SIG-M5 treated with dmso at 0.1 percent for 504 hours (cell line): ENCODE measurements around the gene GRB7.
"Not testable (repeated sequence)": the region's sequence is repeated elsewhere in the genome, so short reads cannot be mapped to it uniquely, and the experiment has no call there.

ENCODE experiments used
- DNase-seq: peaks from one replicate; lab custom pipeline; 2025; ENCODE audit not compliant: unreplicated experiment; lab: John Stamatoyannopoulos, UW

The GRB7 gene

DNA sequence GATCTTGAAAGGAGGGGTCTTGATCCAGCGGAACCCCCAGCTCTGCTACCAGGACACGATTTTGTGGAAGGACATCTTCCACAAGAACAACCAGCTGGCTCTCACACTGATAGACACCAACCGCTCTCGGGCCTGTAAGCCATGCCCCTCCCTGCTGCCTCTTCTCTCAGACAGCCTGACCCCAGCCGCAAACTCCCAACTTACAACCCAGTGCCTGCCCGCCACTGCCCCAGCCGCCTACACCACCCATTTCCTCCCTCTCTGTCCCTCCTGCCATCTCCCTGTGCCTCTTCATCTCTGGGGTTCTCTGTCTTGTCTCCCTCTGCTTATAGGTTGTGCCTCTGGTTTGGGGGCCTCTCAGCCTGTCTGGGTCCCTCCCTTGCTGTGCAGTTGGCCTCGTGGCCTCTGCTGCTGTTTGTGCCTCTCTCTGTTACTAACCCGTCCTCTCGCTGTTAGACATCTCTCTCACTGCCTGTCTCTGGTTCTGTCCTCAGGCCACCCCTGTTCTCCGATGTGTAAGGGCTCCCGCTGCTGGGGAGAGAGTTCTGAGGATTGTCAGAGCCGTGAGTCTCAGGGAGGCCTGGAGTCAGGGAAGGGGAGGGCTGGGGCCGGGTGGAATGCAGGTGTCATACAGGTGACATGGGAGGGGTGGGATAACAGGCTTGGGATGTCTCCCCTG, 28.3 kb upstream of the GRB7 start:
- no peak for DNase-seq

DNA sequence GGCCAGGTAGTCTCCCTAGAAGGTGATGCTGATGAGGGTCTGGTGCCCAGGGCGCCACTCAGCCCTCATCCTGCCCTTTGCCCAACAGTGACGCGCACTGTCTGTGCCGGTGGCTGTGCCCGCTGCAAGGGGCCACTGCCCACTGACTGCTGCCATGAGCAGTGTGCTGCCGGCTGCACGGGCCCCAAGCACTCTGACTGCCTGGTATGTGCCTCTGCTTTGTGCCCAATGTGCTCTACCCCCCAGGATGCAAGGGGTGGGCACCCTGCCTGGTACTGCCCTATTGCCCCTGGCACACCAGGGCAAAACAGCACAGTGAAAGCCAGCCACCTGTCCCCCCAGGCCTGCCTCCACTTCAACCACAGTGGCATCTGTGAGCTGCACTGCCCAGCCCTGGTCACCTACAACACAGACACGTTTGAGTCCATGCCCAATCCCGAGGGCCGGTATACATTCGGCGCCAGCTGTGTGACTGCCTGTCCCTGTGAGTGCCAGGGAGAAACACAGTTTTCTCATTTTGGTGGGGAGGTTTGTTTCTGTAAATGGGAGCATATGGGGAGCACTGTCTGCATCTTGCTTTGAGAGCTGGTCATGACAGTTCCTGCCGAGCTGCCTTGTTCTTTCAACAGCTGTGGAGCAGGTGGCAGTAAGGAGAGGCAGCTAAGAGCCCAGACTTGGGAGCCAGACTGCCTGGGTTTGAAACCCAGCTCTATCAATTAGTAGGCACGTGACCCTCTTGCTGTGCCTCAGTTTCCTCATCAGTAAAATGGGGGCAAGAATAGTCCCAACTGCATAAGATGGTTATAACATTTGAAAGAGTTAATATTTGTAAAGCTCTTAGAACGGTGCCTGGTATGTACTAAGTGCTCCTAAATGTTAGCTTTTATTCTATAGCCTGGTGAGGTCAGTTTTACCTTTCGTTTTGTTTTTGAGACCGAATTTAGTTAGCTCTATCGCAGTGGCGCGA, 27.5 kb upstream of the GRB7 start:
- DNase-seq: no peak

DNA sequence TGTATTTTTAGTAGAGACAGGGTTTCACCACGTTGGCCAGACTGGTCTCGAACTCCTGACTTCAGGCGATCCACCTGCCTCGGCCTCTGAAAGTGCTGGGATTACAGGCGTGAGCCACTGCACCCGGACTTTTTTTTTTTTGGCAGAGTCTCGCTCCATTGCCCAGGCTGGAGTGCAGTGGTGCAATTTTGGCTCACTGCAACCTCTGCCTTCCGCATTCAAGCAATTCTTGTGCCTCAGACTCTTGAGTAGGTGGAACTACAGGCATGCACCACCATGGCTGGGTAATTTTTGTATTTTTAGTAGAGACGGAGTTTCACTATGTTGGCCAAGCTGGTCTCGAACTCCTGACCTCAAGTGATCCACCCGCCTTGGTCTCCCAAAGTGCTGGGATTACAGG, 26.7 kb upstream of the GRB7 start:
- DNase-seq: not testable (repeated sequence)

DNA sequence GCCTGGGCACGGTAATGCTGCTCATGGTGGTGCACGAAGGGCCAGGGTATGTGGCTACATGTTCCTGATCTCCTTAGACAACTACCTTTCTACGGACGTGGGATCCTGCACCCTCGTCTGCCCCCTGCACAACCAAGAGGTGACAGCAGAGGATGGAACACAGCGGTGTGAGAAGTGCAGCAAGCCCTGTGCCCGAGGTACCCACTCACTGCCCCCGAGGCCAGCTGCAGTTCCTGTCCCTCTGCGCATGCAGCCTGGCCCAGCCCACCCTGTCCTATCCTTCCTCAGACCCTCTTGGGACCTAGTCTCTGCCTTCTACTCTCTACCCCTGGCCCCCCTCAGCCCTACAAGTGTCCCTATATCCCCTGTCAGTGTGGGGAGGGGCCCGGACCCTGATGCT, 25.9 kb upstream of the GRB7 start:
- no peak for DNase-seq

DNA sequence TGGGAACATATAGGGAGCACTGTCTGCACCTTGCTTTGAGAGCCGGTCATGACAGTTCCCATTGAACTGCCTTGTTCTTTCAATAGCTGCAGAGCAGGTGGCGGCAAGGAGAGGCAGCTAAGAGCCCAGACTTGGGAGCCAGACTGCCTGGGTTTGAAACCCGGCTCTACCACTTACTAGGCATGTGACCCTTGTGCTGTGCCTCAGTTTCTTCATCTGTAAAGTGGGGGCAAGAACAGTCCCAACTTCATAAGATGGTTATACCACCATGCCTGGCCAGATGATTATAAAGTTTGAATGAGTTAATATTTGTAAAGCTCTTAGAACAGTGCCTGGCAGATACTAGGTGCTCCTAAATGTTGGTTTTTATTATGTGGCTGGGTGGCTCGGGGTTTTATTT, 23.5 kb upstream of the GRB7 start:
- DNase-seq: no peak

DNA sequence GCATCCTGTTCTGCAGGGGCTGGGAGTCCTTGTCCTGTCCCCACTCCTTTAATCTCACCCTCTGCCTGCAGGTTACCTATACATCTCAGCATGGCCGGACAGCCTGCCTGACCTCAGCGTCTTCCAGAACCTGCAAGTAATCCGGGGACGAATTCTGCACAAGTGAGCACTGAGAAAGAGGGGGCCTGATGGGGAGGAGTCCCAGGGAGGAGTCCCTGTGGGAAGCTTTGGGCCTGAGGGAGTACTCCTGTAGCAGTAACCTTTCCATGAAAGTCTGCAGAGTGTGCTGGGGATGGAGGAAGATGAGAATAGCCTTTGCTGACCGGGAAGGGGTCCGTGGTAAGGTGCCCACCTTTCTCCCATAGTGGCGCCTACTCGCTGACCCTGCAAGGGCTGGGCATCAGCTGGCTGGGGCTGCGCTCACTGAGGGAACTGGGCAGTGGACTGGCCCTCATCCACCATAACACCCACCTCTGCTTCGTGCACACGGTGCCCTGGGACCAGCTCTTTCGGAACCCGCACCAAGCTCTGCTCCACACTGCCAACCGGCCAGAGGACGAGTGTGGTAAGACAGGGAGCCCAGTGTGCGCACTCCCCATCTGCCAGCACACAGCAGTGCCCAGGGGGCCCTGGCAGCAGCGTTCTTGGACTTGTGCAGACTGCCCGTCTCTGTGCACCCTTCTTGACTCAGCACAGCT, 22.2 kb upstream of the GRB7 start:
- no peak for DNase-seq

DNA sequence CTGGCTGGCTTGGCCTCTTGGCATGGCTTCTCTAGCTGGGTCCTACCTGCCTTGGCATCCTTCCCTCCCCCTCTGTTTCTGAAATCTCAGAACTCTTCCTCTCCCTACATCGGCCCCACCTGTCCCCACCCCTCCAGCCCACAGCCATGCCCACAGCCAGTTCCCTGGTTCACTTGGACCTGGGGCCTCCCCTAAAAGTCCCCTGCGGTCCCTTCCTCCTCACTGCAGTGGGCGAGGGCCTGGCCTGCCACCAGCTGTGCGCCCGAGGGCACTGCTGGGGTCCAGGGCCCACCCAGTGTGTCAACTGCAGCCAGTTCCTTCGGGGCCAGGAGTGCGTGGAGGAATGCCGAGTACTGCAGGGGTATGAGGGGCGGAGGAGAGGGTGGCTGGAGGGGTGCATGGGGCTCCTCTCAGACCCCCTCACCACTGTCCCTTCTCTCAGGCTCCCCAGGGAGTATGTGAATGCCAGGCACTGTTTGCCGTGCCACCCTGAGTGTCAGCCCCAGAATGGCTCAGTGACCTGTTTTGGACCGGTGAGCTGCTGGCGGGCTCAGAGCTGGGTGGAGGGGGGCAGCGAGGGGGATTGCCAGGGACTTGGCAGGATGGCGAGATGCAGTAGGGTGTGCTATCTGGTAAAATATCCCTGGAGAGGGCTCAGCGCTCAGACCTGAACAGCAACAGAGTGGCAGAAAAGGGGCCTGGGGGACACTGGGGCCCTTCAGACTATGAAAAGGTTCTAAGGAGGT, 21.5 kb upstream of the GRB7 start:
- DNase-seq: no peak

DNA sequence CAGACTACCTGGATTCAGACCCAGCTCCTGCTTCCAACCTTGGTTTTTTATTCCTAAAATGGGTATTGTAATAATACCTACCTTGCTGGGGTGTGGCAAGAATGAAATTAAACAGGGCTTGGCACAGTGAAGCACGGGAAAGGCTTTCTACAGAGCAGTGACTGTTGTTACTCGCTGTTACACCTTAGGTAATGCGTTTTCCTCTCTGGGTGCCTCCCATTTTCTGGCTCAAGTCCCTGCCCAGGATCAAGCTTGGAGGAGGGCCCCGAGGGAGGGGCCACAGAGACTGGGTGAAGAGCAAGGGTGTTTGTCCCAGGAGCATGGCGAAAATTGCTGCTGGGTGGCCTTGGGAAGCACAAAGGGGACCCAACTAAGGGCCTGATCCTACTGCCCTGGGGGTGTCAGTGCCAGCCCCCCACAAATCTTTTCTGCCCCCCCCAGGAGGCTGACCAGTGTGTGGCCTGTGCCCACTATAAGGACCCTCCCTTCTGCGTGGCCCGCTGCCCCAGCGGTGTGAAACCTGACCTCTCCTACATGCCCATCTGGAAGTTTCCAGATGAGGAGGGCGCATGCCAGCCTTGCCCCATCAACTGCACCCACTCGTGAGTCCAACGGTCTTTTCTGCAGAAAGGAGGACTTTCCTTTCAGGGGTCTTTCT, 20.7 kb upstream of the GRB7 start:
- DNase-seq: no peak

DNA sequence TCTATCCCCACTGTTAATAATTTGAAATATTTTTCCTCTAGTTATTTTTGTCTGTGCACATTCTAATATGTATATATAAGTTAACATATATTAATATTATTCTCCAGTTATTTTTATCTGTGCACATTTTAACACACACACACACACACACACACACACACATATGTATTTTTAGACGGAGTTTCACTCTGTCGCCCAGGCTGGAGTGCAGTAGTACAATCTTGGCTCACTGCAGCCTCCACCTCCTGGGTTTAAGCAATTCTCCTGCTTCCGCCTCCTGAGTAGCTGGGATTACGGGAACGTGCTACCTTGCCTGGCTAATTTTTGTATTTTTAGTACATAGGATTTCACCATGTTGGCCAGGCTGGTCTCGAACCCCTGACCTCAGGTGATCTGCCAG, 20.1 kb upstream of the GRB7 start:
- DNase-seq: no peak

DNA sequence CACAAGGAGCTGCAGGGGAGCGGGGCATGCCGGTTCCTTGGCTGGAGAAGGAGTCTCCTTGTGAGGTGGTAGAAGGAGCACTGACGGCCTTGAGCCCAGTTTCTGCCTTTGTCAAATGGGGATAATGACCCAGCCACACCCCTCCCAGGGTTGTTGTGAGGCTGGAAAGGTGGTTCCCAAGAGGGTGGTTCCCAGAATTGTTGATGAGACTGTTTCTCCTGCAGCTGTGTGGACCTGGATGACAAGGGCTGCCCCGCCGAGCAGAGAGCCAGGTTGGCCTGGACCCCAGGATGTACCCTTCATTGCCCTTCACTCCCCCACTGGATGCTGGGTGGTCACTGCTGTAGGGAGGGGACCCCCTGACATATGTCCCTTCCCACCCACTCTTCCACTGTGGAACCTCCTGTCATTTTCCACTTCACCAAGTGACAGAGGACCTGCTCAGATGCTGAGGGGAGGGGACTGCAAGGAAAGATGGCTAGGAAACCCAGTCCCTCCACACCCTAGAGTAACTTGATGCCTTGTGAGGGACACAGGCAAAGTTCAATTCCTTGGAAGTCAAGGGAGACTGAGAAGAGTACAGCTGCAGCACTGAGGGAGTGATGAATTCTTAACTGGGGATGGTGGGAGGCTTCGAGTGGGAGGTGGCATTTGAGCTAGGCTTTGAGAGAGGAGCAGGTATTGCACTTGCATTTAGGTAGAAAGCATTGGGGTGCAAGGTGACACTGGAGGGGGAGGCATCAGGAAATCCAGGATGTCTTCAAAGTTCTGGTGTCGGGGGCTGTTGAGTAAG, 18.0 kb upstream of the GRB7 start:
- no peak for DNase-seq

DNA sequence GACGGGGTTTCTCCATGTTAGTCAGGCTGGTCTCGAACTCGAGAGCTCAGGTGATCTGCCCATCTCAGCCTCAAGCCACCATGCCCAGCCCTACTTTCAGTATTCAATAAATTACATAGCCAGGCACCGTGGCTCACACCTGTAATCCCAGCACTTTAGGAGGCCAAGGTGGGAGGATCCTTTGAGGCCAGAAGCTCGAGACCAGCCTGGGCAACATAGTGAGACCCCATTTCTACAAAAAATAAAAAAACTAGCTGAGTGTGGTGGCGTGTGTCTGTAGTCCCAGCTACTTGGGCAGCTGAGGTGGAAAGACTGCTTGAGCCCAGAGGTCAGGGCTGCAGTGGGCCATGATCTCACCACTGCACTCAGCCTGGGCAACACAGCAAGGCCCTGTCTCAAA, 15.6 kb upstream of the GRB7 start:
- no peak for DNase-seq

DNA sequence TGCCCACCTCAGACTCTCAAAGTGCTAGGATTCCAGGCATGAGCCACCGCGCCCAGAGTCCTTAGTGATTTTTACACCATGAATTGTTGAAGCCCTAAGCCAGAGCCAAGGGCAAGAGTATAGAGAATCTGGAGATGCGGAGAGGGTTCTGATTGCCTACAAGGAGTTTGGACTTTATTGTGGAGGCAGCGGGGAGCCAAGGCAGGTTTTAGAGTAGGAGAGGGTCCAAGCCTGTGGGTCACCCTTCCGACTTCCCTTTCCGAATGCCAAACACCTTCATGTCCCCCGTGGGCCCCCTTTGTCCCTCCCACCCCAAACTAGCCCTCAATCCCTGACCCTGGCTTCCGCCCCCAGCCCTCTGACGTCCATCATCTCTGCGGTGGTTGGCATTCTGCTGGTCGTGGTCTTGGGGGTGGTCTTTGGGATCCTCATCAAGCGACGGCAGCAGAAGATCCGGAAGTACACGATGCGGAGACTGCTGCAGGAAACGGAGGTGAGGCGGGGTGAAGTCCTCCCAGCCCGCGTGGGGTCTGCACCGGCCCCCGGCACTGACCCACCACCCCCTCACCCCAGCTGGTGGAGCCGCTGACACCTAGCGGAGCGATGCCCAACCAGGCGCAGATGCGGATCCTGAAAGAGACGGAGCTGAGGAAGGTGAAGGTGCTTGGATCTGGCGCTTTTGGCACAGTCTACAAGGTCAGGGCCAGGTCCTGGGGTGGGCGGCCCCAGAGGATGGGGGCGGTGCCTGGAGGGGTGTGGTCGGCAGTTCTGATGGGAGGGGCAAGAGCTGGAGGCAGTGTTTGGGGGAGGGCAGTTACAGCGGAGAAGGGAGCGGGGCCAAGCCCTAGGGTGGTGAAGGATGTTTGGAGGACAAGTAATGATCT, 14.5 kb upstream of the GRB7 start:
- DNase-seq: no peak

DNA sequence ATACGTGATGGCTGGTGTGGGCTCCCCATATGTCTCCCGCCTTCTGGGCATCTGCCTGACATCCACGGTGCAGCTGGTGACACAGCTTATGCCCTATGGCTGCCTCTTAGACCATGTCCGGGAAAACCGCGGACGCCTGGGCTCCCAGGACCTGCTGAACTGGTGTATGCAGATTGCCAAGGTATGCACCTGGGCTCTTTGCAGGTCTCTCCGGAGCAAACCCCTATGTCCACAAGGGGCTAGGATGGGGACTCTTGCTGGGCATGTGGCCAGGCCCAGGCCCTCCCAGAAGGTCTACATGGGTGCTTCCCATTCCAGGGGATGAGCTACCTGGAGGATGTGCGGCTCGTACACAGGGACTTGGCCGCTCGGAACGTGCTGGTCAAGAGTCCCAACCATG, 13.0 kb upstream of the GRB7 start:
- DNase-seq: no peak

DNA sequence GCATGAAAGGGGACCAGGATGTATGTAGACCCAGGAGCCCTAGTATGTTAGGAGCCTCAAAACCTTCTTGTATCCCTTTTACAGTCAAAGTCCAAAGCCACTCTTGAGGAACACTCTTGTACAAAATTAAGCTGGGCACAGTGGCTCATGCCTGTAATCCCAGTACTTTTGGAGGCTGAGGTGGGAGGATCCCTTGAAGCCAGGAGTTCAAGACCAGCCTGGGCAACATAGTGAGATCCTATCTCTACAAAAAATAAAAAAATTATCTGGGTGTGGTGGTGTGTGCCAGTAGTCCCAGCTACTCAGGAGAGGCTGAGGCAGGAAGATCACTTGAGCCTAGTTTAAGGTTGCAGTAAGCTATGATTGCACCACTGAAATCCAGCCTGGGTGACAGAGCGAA, 11.8 kb upstream of the GRB7 start:
- DNase-seq: not testable (repeated sequence)

DNA sequence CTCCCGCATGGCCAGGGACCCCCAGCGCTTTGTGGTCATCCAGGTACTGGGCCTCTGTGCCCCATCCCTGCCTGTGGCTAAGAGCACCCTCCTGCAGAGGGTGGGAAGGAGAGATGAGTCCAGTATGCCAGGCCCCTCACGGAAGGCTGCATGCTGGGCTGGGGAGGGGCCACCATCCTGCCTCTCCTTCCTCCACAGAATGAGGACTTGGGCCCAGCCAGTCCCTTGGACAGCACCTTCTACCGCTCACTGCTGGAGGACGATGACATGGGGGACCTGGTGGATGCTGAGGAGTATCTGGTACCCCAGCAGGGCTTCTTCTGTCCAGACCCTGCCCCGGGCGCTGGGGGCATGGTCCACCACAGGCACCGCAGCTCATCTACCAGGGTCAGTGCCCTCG, 11.1 kb upstream of the GRB7 start:
- no peak for DNase-seq

DNA sequence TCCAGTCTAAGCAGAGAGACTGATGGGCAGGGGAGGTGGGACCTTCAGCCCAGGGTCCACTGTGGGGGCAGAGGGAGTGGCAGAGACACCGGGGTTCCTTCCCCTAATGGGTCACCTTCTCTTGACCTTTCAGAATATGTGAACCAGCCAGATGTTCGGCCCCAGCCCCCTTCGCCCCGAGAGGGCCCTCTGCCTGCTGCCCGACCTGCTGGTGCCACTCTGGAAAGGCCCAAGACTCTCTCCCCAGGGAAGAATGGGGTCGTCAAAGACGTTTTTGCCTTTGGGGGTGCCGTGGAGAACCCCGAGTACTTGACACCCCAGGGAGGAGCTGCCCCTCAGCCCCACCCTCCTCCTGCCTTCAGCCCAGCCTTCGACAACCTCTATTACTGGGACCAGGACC, 10.2 kb upstream of the GRB7 start:
- no peak for DNase-seq

DNA sequence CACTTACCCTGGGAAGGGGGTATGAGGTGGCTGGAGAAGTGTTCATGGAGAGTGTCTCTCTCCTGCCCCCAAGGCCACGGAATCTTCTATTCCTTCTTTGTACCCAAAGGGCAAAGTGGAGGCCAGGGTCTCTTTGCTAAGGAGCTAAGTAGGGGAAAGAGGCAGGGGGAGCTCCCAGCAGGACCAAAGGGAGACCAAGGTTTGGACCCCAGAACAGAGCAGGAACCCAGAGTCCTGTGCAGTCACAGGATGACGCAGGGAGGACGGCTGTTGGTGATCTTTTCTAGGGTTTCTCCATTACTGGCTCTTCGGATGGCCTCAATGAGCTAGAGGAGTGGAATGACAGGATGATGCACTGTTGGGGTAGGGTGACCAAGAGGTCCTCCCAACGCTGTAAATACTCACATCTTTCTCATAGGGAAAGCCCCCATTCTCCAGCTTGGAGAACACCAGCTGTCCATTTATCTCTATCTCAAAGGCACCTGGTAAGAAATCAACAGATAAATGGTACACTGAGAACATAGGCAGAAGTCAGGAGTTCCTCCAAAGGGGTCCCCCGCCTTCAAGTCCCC, 8.4 kb upstream of the GRB7 start:
- no peak for DNase-seq

DNA sequence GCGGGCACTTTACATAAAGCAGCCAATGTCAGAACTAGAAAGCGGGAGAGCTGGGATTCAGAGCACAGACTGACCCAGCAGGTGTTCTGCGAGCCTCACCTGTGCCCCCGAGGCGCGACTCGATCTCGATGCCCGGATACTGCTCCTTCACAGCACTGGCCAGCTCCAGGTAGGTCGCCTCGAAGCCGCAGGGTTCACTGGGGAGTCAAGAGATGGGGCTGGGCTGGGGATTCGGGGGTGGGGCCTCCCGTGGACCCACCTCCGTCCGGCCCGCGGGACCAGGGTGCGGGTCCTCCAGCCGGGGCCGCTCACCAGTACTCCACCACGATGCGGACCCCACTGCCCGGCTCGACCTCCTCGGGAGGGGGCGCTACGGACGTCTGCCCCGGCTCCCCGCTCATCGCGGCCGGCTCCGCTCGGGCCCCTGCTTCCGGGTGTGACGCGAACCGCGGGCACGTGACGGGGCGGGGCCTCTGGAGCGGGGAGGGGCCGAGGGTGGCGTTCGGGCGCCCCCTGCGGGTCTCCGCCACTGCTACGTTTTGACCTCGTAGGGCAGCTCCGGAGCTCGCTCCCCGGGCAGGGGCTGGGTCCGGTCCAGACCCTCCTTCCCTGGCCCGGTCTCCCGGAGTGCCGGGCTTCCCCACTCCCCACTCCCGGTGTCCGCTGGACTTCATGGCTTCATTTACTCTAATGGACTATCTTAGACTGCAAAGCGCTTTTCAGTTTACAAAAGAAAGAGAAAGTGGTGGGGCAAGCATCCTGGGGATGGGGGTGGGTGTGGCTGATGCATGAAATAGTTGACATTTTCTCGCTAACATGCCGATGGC, 7.4 kb upstream of the GRB7 start, which contains the start of gene MIEN1:
TSS of gene MIEN1 (minus strand) at position 438 of the 827 bp plus-strand sequence. CDS start at position 401, 37 bp downstream.
- DNase-seq: peak; percentile 54
